Measurements from ENCODE around the gene KYNU. TPM values are rescaled to one million over a fixed set of nuclear protein-coding genes. Genes with fewer than 3 reads are reported as not detected.

The KYNU gene
- total RNA-seq, 1 experiment from 2014 or later: 143 TPM

DNA sequence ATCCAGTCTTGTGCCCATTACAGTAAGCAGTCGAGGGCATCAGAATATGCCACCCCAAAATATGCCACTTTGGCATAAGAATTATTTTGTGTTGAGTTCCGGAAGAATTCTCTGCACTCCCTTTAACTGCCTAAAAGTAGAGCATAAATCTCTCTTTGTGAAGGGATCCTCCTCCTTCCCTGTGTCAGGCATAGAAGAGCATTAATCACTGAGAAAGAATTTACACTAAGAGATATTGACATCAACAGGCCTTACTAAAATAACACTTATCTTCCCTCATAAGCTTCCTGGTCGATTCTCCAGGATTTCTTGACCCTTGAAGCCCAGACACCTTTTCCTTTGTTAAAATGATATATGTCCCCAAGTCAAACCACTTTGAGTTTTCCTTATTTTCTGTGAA is 27.6 kb upstream of the KYNU start:
- no peak for TF ChIP-seq CTCF (IDR thresholded peaks at IDR 0.05; ENCODE audit: unreplicated experiment)
- H3K27me3 Mint-ChIP-seq (ENCODE audit: insufficient read depth, unreplicated experiment): no peaks in the 10 kb centered on the region
- DNase-seq (ENCODE audit: unreplicated experiment): no peak
- no peak overlapping the region for H3K4me3 Mint-ChIP-seq (ENCODE audit: unreplicated experiment)
- peaks cover 10% of the 10 kb centered on the region for H3K4me1 Mint-ChIP-seq (ENCODE audit: insufficient read depth, unreplicated experiment)
- ChIA-PET POLR2A (interaction anchor here (1.4 kb wide), 1 partner anchor 9 kb away, joined by 3 read pairs; no protein-coding TSS in a partner anchor), CTCF (interaction anchor here (0.7 kb wide), 1 partner anchor 448 kb away, joined by 4 read pairs; no protein-coding TSS in a partner anchor)
- H3K9me3 Mint-ChIP-seq (ENCODE audit: unreplicated experiment): no peaks in the 10 kb centered on the region
- H3K36me3 Mint-ChIP-seq (ENCODE audit: insufficient read depth, unreplicated experiment): no peaks in the 10 kb centered on the region
- BruUV-seq (replicated peaks): no TSS peak
- intact Hi-C loops (cut with micrococcal nuclease): no loop called here
- H3K27ac Mint-ChIP-seq (ENCODE audit: low read depth, unreplicated experiment): peak overlapping the region; percentile 10

GRCh38 chr2:142853912-142854311 is 23.6 kb upstream of the KYNU start:
- Mint-ChIP-seq H3K4me3 (ENCODE audit: unreplicated experiment) (no peak overlapping the region), H3K9me3 (ENCODE audit: unreplicated experiment) (no peaks in the 10 kb centered on the region), H3K36me3 (ENCODE audit: insufficient read depth, unreplicated experiment) (no peaks in the 10 kb centered on the region), H3K27me3 (ENCODE audit: insufficient read depth, unreplicated experiment) (no peaks in the 10 kb centered on the region), H3K27ac (ENCODE audit: low read depth, unreplicated experiment) (no peak overlapping the region), H3K4me1 (ENCODE audit: insufficient read depth, unreplicated experiment) (peaks cover 35% of the 10 kb centered on the region)
- no peak for TF ChIP-seq CTCF (IDR thresholded peaks at IDR 0.05; ENCODE audit: unreplicated experiment)
- BruUV-seq (replicated peaks): no TSS peak
- ChIA-PET POLR2A (interaction anchor here (0.7 to 1.2 kb wide), 2 partner anchors 26 to 109 kb away, joined by 4 read pairs; no protein-coding TSS in a partner anchor), CTCF (interaction anchor here (1.4 to 1.8 kb wide), 2 partner anchors 22 to 32 kb away, joined by 4 to 6 read pairs; no protein-coding TSS in a partner anchor)
- intact Hi-C loops (cut with micrococcal nuclease): no loop called here
- DNase-seq (ENCODE audit: unreplicated experiment): no peak

DNA sequence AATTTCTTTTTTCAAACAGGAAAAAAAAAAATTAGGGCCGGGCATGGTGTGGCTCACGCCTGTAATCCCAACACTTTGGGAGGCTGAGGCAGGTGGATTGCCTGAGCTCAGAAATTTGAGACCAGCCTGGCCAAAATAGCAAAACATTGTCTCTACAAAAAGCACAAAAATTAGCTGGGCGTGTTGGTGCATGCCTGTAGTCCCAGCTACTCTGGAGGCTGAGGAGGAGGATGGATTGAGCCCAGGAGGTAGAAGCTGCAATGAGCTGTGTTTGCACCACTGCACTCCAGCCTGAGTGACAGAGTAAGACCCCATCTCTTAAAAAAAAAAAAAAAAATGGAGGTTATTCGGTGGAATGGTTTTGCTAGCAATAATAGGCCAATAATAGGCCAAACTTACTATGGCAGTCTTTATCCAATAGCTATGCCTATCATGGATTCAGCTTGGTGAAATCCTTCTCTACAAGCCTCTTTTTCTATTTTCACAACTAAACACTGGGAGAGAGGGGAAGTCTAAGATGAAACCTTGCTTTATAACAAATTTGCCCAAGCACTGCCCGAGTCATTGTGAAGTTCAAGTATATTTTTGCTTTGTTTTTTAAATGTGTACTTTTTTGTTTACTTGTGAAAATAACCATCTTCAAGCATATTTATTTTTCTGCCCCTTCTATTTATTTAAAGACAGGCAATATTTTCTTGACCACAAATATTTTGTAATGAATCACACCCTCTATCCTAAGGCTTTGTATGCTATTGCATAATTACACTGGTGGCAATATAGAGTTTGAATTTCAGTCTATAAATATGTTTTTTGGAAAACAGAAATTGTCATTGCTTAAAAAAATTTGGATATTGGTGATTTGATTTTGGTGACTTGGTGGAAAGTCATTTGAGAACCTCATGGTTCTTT is 20.0 kb upstream of the KYNU start:
- DNase-seq (ENCODE audit: unreplicated experiment): peak; percentile 79
- BruUV-seq (replicated peaks): no TSS peak
- no peaks in the 10 kb centered on the region for H3K36me3 Mint-ChIP-seq (ENCODE audit: insufficient read depth, unreplicated experiment)
- peaks cover 31% of the 10 kb centered on the region for H3K4me1 Mint-ChIP-seq (ENCODE audit: insufficient read depth, unreplicated experiment)
- H3K4me3 Mint-ChIP-seq (ENCODE audit: unreplicated experiment): peak overlapping the region; percentile 38
- intact Hi-C loops (cut with micrococcal nuclease): no loop called here
- no peak for TF ChIP-seq CTCF (IDR thresholded peaks at IDR 0.05; ENCODE audit: unreplicated experiment)
- no peaks in the 10 kb centered on the region for H3K27me3 Mint-ChIP-seq (ENCODE audit: insufficient read depth, unreplicated experiment)
- H3K27ac Mint-ChIP-seq (ENCODE audit: low read depth, unreplicated experiment): peak overlapping the region; percentile 88
- ChIA-PET POLR2A (interaction anchor here (0.6 to 1.3 kb wide), 8 partner anchors 8 to 180 kb away, joined by 3 to 6 read pairs (median 4); no protein-coding TSS in a partner anchor), CTCF (interaction anchor here (0.7 to 3.0 kb wide), 6 partner anchors 18 to 175 kb away, joined by 3 to 12 read pairs (median 4); partner anchors contain the start of gene KYNU)
- no peaks in the 10 kb centered on the region for H3K9me3 Mint-ChIP-seq (ENCODE audit: unreplicated experiment)

DNA sequence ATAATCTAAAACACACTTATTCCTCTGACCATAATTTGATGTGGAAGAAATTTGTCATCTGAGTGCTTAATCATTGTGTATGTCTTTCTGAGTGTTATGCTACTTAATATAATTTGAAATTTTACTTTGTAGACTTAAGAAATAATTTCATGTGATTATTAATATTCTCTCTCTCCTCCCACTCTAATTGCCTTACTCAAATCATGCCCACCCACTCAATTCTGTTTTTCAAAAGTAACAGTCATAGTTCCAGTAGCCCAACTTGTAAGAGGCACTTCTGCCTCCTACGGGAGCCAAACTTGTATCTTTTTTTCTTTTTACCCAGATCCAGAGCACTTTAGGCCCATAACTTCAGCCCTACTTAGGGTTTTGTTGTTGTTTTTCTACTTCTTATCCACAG is 18.5 kb upstream of the KYNU start:
- TF ChIP-seq CTCF (IDR thresholded peaks at IDR 0.05; ENCODE audit: unreplicated experiment): no peak
- CTCF ChIA-PET: interaction anchor here (1.0 to 3.0 kb wide), 2 partner anchors 16 to 140 kb away, joined by 3 to 12 read pairs; no protein-coding TSS in a partner anchor
- no peak for DNase-seq (ENCODE audit: unreplicated experiment)
- H3K36me3 Mint-ChIP-seq (ENCODE audit: insufficient read depth, unreplicated experiment): no peaks in the 10 kb centered on the region
- H3K4me1 Mint-ChIP-seq (ENCODE audit: insufficient read depth, unreplicated experiment): peaks cover 38% of the 10 kb centered on the region
- no peaks in the 10 kb centered on the region for H3K27me3 Mint-ChIP-seq (ENCODE audit: insufficient read depth, unreplicated experiment)
- H3K27ac Mint-ChIP-seq (ENCODE audit: low read depth, unreplicated experiment): peak overlapping the region; percentile 88
- no peak overlapping the region for H3K4me3 Mint-ChIP-seq (ENCODE audit: unreplicated experiment)
- no TSS peak for BruUV-seq (replicated peaks)
- no peaks in the 10 kb centered on the region for H3K9me3 Mint-ChIP-seq (ENCODE audit: unreplicated experiment)
- intact Hi-C loops (cut with micrococcal nuclease): no loop called here
- POLR2A ChIA-PET: interaction anchor here (1.3 kb wide), 1 partner anchor 9 kb away, joined by 3 read pairs; no protein-coding TSS in a partner anchor
